NCI-H510A treated with DMSO at 0.1 percent for 48 hours (cell line): ENCODE results near the gene MLLT3.

Source experiments
- DNase-seq: peaks from one replicate; lab custom pipeline; 2025; lab: John Stamatoyannopoulos, UW

Gene MLLT3

GRCh38 chr9:20625003-20625349 lies 2.7 kb upstream of the MLLT3 start:
- DNase-seq = no peak

- peak; percentile 46 for DNase-seq
These were observed 2.1 kb upstream of the MLLT3 start for GRCh38 chr9:20624201-20625002.

GRCh38 chr9:20623748-20624124 lies 1.4 kb upstream of the MLLT3 start:
- no peak for DNase-seq

GRCh38 chr9:20623021-20623747 lies 885 bp upstream of the MLLT3 start:
- DNase-seq = no peak

GRCh38 chr9:20621471-20622329 lies 599 bp downstream of the MLLT3 start:
- no peak for DNase-seq

- DNase-seq = peak; percentile 9
These were observed 1.4 kb downstream of the MLLT3 start for GRCh38 chr9:20620650-20621470.

GRCh38 chr9:20619487-20620200 lies 2.7 kb downstream of the MLLT3 start:
- no peak for DNase-seq

GRCh38 chr9:20618361-20618802 lies 3.9 kb downstream of the MLLT3 start:
- peak; percentile 2 for DNase-seq

- DNase-seq = no peak
These were observed 5.5 kb downstream of the MLLT3 start for GRCh38 chr9:20616808-20617207.

GRCh38 chr9:20614602-20615216 lies 7.6 kb downstream of the MLLT3 start:
- DNase-seq = no peak

- DNase-seq = peak; percentile 6
These were observed 10.5 kb downstream of the MLLT3 start for GRCh38 chr9:20611691-20612287.

- DNase-seq = no peak
These were observed 11.7 kb downstream of the MLLT3 start for GRCh38 chr9:20610591-20610990.

GRCh38 chr9:20608582-20608981 lies 13.7 kb downstream of the MLLT3 start:
- DNase-seq = no peak

- no peak for DNase-seq
These were observed 15.6 kb downstream of the MLLT3 start for GRCh38 chr9:20606652-20607051.

- DNase-seq = no peak
These were observed 17.7 kb downstream of the MLLT3 start for GRCh38 chr9:20604562-20604961.

- no peak for DNase-seq
These were observed 18.6 kb downstream of the MLLT3 start for GRCh38 chr9:20603524-20604268.

- no peak for DNase-seq
These were observed 21.0 kb downstream of the MLLT3 start for GRCh38 chr9:20601292-20601691.

GRCh38 chr9:20599195-20599594 lies 23.1 kb downstream of the MLLT3 start:
- no peak for DNase-seq

- DNase-seq = no peak
These were observed 23.9 kb downstream of the MLLT3 start for GRCh38 chr9:20598367-20598766.
